Prostate gland (tissue), 2 donors: ENCODE results near the gene CEP164.

Source experiments
- POLR2A ChIP-seq: fragments of 450-650 bp; IDR thresholded peaks from one replicate; pipeline ENCODE4 v1.6.1; 2016; ENCODE audit warnings: antibody characterized with exemption, mild to moderate bottlenecking
- TF ChIP-seq, protein P1 (sequence below), 4 experiments: fragments of 200-600 bp in 2 of 4; fragments of 450-650 bp in 2 of 4; sonication (generic) in 2 of 4; IDR thresholded peaks; 1 replicate in 3 of 4; 2 replicates in 1 of 4; pipeline ENCODE4 v1.5.1; 2016 to 2019; ENCODE audit warnings: antibody characterized with exemption in 4 of 4, mild to moderate bottlenecking in 2 of 4, moderate library complexity in 2 of 4

GRCh38 chr11:117318738-117319137, 8.9 kb upstream of the CEP164 start:
- TF ChIP-seq, protein P1, sequence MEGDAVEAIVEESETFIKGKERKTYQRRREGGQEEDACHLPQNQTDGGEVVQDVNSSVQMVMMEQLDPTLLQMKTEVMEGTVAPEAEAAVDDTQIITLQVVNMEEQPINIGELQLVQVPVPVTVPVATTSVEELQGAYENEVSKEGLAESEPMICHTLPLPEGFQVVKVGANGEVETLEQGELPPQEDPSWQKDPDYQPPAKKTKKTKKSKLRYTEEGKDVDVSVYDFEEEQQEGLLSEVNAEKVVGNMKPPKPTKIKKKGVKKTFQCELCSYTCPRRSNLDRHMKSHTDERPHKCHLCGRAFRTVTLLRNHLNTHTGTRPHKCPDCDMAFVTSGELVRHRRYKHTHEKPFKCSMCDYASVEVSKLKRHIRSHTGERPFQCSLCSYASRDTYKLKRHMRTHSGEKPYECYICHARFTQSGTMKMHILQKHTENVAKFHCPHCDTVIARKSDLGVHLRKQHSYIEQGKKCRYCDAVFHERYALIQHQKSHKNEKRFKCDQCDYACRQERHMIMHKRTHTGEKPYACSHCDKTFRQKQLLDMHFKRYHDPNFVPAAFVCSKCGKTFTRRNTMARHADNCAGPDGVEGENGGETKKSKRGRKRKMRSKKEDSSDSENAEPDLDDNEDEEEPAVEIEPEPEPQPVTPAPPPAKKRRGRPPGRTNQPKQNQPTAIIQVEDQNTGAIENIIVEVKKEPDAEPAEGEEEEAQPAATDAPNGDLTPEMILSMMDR (IDR thresholded peaks at IDR 0.05): no peak
- TF ChIP-seq POLR2A: no peak
